Nephron (organoid): Measurements from ENCODE around the gene TCIRG1.
"Not testable (repeated sequence)": the region's sequence is repeated elsewhere in the genome, so short reads cannot be mapped to it uniquely, and the experiment has no call there.

ENCODE experiments used
- H3K27ac Mint-ChIP-seq, 3 experiments: 2 replicates each; pipeline ENCODE4 v1.8.0; 2020; ENCODE audit warnings: mixed read lengths in 3 of 3, mild to moderate bottlenecking in 2 of 3, moderate library complexity in 1 of 3
- H3K27me3 Mint-ChIP-seq: 2 replicates; pipeline ENCODE4 v1.8.0; 2021; ENCODE audit warnings: low read depth, mild to moderate bottlenecking, moderate library complexity, mixed read lengths
- H3K36me3 Mint-ChIP-seq: 2 replicates; pipeline ENCODE4 v1.8.0; 2020; ENCODE audit warnings: low read depth, mixed read lengths
- H3K4me1 Mint-ChIP-seq: 2 replicates; pipeline ENCODE4 v1.8.0; 2020; ENCODE audit warnings: mixed read lengths
- H3K4me3 Mint-ChIP-seq, 3 experiments: 2 replicates each; pipeline ENCODE4 v1.8.0; 2020; ENCODE audit warnings: mild to moderate bottlenecking in 3 of 3, mixed read lengths in 3 of 3, moderate library complexity in 2 of 3
- H3K9me3 Mint-ChIP-seq: 2 replicates; pipeline ENCODE4 v1.8.0; 2020; ENCODE audit warnings: mixed read lengths
- TF ChIP-seq, protein P1 (sequence below), 3 experiments: fragments of 200-600 bp; sonication (generic); IDR thresholded peaks; one replicate each; pipeline ENCODE4 v1.5.0; 2021; ENCODE audit warnings: antibody characterized with exemption in 3 of 3; ENCODE audit not compliant: unreplicated experiment in 3 of 3

Gene TCIRG1

DNA sequence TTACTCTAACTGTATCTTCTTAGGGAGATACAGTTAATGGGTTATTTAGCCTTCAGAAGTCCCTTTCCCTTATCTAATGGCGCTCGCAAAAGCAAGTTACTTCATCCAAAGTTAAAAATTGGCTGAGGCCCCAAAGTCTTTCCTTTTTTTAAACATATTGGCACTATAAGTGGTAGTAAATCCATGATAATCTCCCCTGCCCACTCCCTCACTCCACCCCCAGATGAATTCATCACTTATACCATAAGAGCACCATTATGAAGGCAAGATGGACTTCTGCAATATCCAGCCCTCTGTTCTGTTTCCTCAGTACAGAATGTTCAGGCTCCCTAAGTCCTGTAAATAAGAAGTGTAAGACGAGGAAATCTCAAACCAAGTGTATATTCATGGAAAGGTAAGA, 44.7 kb downstream of the TCIRG1 start:
- H3K27me3 Mint-ChIP-seq, result no peaks in the 10 kb centered on the region
- H3K9me3 Mint-ChIP-seq, result no peaks in the 10 kb centered on the region
- TF ChIP-seq, protein P1, sequence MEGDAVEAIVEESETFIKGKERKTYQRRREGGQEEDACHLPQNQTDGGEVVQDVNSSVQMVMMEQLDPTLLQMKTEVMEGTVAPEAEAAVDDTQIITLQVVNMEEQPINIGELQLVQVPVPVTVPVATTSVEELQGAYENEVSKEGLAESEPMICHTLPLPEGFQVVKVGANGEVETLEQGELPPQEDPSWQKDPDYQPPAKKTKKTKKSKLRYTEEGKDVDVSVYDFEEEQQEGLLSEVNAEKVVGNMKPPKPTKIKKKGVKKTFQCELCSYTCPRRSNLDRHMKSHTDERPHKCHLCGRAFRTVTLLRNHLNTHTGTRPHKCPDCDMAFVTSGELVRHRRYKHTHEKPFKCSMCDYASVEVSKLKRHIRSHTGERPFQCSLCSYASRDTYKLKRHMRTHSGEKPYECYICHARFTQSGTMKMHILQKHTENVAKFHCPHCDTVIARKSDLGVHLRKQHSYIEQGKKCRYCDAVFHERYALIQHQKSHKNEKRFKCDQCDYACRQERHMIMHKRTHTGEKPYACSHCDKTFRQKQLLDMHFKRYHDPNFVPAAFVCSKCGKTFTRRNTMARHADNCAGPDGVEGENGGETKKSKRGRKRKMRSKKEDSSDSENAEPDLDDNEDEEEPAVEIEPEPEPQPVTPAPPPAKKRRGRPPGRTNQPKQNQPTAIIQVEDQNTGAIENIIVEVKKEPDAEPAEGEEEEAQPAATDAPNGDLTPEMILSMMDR (IDR thresholded peaks at IDR 0.05; ENCODE audit: unreplicated experiment in 3 of 3), result no peak
- no peak overlapping the region for H3K27ac Mint-ChIP-seq
- H3K4me3 Mint-ChIP-seq, result no peak overlapping the region
- H3K4me1 Mint-ChIP-seq, result peaks cover 15% of the 10 kb centered on the region
- H3K36me3 Mint-ChIP-seq, result peaks cover 14% of the 10 kb centered on the region

DNA sequence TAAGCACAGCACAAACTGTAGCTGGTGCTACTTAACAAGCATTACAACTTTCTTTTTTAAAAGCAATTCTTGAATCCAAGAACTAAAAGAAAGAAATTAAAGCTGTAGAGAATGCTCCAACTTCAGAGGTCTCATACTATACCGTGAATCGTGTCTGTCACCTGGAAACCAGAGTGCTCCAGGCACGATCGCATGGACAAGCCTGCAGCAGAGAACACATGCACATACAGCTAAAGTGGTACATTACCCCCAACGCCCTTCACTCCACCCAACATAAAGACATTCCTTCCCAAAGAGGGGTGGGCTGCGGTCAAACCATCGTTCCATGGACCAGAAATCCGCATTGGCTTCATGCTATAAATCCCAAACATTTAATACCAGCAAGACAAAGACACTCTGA, 50.9 kb downstream of the TCIRG1 start:
- TF ChIP-seq, protein P1 (IDR thresholded peaks at IDR 0.05; ENCODE audit: unreplicated experiment in 3 of 3), result no peak

DNA sequence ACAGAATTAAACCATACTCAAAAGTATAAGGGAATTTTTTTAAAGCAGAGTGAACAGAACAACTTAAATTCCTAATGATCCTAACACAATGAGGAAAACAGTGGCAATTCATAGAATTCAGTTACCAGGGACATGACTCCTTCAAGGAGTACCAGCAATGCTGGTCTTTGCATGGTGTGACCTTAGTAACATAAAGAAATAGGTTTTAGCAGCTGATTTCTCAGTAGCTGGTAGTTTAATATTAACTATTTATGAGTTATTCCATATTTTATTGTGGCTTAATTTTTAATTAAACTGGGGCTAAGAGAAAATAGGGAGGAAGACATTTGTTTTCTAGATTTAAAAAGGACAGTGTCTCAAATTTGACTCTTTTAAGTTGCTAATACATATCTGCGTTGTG, 51.5 kb downstream of the TCIRG1 start:
- Mint-ChIP-seq H3K4me1 (peaks cover 22% of the 10 kb centered on the region), H3K27ac (peak overlapping the region in 2 of 3 experiments; percentile 25 to 41), H3K4me3 (no peak overlapping the region), H3K27me3 (no peaks in the 10 kb centered on the region), H3K36me3 (no peaks in the 10 kb centered on the region), H3K9me3 (no peaks in the 10 kb centered on the region)
- TF ChIP-seq, protein P1 (IDR thresholded peaks at IDR 0.05; ENCODE audit: unreplicated experiment in 3 of 3), result no peak

More for the DNA sequence above, 50.9 kb downstream of the TCIRG1 start:
- Mint-ChIP-seq H3K27me3 (no peaks in the 10 kb centered on the region), H3K4me1 (peaks cover 22% of the 10 kb centered on the region), H3K4me3 (no peak overlapping the region), H3K27ac (no peak overlapping the region), H3K36me3 (no peaks in the 10 kb centered on the region), H3K9me3 (no peaks in the 10 kb centered on the region)

DNA sequence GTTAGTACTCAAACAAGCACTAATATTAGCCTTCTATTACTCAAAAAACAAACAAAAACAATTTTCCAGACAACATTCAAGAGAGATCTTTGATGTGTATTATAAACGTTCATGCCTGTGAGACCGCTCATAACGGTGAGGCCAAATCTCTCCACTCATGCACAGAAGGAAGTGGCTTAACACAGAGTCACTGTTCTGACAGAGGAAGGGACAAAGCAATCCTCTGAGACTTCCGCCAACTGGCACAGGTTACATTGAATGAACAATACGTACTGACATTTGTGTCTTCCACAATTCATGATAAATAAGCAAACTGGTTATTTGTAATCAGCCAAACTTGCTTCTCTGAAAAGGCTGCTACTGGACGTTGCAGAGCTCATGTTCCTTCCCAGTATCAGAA, 51.9 kb downstream of the TCIRG1 start:
- Mint-ChIP-seq H3K36me3 (no peaks in the 10 kb centered on the region), H3K4me1 (peaks cover 22% of the 10 kb centered on the region), H3K27ac (peak overlapping the region in 2 of 3 experiments; percentile 25 to 41), H3K9me3 (no peaks in the 10 kb centered on the region), H3K27me3 (no peaks in the 10 kb centered on the region), H3K4me3 (no peak overlapping the region)
- TF ChIP-seq, protein P1 (IDR thresholded peaks at IDR 0.05; ENCODE audit: unreplicated experiment in 3 of 3), result no peak

DNA sequence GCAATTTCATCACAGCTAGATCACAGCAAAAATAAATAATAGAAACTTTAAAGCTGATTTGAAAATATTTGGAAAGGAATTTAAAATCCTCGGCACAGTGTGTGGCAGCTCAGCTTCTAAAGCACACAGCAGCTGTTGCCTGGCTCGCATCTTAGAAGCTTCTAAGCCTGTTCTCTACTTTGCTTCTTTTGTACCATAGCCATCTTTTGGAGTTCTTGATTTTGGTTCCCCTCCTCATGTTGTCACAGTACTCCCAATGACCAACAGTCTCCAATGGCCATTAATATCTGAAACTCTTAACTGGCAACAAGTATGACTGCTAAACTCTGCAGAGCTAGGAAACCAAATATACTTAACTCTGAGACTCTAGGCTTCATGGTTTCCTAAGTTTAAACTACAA, 53.6 kb downstream of the TCIRG1 start:
- H3K9me3 Mint-ChIP-seq, result no peaks in the 10 kb centered on the region
- H3K27me3 Mint-ChIP-seq, result no peaks in the 10 kb centered on the region
- H3K4me3 Mint-ChIP-seq, result no peak overlapping the region
- TF ChIP-seq, protein P1 (IDR thresholded peaks at IDR 0.05; ENCODE audit: unreplicated experiment in 3 of 3), result no peak
- peaks cover 22% of the 10 kb centered on the region for H3K4me1 Mint-ChIP-seq
- H3K36me3 Mint-ChIP-seq, result peaks cover 4% of the 10 kb centered on the region
- H3K27ac Mint-ChIP-seq, result no peak overlapping the region

DNA sequence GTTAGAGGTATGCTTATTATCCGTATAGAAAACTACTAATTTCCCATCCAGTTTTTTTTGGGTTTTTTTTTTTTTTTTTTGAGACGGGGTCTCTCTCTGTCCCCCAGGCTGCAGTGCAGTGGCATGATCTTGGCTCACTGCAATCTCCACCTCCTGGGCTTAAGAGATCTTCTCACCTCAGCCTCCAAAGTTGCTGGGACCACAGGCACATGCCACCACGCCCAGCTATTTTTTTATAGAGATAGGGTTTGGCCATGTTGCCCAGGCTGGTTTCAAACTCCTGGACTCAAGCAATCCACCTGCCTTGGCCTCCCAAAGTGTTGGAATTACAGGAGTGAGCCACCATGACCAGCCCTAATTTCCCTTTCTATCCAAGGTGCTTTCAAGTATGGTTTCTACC, 54.1 kb downstream of the TCIRG1 start:
- H3K9me3 Mint-ChIP-seq, H3K4me3 Mint-ChIP-seq, H3K27me3 Mint-ChIP-seq, H3K27ac Mint-ChIP-seq, H3K36me3 Mint-ChIP-seq: not testable (repeated sequence)
- peaks cover 26% of the 10 kb centered on the region for H3K4me1 Mint-ChIP-seq
